ENCODE data around the gene BAHCC1.
A peak's percentile ranks its signal among the peaks of the same experiment; 100 is the strongest.

BAHCC1 gene

DNA sequence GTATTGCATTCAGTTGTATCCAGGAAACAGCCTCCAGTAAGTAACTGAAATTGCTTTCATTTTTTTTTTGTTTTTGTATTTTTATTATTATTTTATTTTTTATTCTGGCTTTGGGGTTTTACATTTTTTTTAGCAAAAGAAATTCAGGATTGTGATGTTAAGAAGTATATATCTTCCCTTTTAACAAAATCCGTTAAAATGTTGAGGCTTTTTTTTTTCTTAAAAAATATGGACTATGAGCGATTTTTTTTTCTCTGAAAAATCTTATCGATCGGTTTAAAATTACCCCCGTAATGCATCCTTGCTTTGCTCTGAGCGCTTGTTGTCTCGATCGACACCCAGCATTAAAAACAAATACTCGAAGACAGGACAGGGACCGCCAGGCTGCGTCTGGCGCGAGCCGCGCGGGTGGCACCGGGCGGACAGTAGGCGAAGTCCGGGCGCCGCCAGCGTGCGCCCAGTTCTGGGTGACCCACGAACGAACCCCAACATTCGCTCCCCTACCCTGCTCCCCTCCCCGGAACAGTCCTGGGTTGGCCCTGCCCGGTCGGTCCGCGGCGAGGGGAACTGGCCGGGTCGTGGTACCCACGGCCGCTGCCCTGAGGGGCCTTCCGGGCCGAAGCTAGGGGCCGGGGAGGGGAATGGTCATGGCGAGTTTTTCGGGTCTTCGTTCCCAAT, 482 bp downstream of the BAHCC1 start (continued):
- TF ChIP-seq, protein P1, sequence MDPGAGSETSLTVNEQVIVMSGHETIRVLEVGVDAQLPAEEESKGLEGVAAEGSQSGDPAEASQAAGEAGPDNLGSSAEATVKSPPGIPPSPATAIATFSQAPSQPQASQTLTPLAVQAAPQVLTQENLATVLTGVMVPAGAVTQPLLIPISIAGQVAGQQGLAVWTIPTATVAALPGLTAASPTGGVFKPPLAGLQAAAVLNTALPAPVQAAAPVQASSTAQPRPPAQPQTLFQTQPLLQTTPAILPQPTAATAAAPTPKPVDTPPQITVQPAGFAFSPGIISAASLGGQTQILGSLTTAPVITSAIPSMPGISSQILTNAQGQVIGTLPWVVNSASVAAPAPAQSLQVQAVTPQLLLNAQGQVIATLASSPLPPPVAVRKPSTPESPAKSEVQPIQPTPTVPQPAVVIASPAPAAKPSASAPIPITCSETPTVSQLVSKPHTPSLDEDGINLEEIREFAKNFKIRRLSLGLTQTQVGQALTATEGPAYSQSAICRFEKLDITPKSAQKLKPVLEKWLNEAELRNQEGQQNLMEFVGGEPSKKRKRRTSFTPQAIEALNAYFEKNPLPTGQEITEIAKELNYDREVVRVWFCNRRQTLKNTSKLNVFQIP (CRISPR knock-in tag; IDR thresholded peaks at IDR 0.05; ENCODE audit: borderline replicate concordance, low read depth) = no peak
- TF ChIP-seq, protein P2, sequence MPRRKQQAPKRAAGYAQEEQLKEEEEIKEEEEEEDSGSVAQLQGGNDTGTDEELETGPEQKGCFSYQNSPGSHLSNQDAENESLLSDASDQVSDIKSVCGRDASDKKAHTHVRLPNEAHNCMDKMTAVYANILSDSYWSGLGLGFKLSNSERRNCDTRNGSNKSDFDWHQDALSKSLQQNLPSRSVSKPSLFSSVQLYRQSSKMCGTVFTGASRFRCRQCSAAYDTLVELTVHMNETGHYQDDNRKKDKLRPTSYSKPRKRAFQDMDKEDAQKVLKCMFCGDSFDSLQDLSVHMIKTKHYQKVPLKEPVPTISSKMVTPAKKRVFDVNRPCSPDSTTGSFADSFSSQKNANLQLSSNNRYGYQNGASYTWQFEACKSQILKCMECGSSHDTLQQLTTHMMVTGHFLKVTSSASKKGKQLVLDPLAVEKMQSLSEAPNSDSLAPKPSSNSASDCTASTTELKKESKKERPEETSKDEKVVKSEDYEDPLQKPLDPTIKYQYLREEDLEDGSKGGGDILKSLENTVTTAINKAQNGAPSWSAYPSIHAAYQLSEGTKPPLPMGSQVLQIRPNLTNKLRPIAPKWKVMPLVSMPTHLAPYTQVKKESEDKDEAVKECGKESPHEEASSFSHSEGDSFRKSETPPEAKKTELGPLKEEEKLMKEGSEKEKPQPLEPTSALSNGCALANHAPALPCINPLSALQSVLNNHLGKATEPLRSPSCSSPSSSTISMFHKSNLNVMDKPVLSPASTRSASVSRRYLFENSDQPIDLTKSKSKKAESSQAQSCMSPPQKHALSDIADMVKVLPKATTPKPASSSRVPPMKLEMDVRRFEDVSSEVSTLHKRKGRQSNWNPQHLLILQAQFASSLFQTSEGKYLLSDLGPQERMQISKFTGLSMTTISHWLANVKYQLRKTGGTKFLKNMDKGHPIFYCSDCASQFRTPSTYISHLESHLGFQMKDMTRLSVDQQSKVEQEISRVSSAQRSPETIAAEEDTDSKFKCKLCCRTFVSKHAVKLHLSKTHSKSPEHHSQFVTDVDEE (CRISPR knock-in tag; IDR thresholded peaks at IDR 0.05) = no peak
- TF ChIP-seq GLIS3 (CRISPR knock-in tag; IDR thresholded peaks at IDR 0.05) (no peak), ISL1 (CRISPR knock-in tag; IDR thresholded peaks at IDR 0.05) (no peak), ZFP30 (CRISPR knock-in tag; IDR thresholded peaks at IDR 0.05) (no peak), ZNF8 (CRISPR knock-in tag; IDR thresholded peaks at IDR 0.05) (no peak)
- TF ChIP-seq, protein P3, sequence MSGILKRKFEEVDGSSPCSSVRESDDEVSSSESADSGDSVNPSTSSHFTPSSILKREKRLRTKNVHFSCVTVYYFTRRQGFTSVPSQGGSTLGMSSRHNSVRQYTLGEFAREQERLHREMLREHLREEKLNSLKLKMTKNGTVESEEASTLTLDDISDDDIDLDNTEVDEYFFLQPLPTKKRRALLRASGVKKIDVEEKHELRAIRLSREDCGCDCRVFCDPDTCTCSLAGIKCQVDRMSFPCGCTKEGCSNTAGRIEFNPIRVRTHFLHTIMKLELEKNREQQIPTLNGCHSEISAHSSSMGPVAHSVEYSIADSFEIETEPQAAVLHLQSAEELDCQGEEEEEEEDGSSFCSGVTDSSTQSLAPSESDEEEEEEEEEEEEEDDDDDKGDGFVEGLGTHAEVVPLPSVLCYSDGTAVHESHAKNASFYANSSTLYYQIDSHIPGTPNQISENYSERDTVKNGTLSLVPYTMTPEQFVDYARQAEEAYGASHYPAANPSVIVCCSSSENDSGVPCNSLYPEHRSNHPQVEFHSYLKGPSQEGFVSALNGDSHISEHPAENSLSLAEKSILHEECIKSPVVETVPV (CRISPR knock-in tag; IDR thresholded peaks at IDR 0.05) = no peak

DNA sequence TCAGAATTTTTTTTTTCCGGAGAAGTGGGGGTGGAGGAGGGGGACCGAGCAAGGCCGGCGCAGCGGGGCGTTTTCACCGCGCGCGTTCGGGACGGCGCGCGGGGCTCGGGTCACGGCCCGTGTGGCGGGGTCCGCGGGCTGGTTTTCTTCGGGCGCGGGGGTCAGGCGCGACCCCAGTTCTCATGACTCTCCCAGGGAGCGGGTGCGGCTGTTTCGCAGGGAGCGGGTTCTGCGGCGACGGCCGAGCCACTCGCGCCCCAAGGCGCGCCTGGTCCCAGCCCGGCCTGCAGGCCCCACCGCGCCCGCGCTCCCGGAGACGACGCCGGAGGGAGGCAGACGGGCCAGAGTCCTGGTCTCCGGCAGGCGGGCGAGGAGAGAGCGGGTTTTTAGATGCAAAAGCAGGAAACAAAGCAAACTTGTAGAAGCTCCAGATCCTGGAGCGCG, 1.0 kb downstream of the BAHCC1 start:
- TF ChIP-seq, protein P3 (CRISPR knock-in tag; IDR thresholded peaks at IDR 0.05) = no peak
- TF ChIP-seq ZNF8 (CRISPR knock-in tag; IDR thresholded peaks at IDR 0.05) = no peak
- TF ChIP-seq ISL1 (CRISPR knock-in tag; IDR thresholded peaks at IDR 0.05) = no peak
- TF ChIP-seq, protein P1 (CRISPR knock-in tag; IDR thresholded peaks at IDR 0.05; ENCODE audit: borderline replicate concordance, low read depth) = no peak
- no peak for TF ChIP-seq ZC3H10 (CRISPR knock-in tag; IDR thresholded peaks at IDR 0.05)
- TF ChIP-seq, protein P2 (CRISPR knock-in tag; IDR thresholded peaks at IDR 0.05) = no peak
- TF ChIP-seq BACH2 (CRISPR knock-in tag; IDR thresholded peaks at IDR 0.05; ENCODE audit: borderline replicate concordance) = no peak
- no peak for TF ChIP-seq GLIS3 (CRISPR knock-in tag; IDR thresholded peaks at IDR 0.05)
- TF ChIP-seq SNAI2 (CRISPR knock-in tag; IDR thresholded peaks at IDR 0.05) = no peak
- no peak for TF ChIP-seq CSDC2 (CRISPR knock-in tag; IDR thresholded peaks at IDR 0.05)
- TF ChIP-seq ZFP30 (CRISPR knock-in tag; IDR thresholded peaks at IDR 0.05) = no peak
- TF ChIP-seq PPARA (CRISPR knock-in tag; IDR thresholded peaks at IDR 0.05; ENCODE audit: borderline replicate concordance) = no peak
- TF ChIP-seq ZFP3 (CRISPR knock-in tag; IDR thresholded peaks at IDR 0.05) = no peak
- no peak for ATAC-seq

DNA sequence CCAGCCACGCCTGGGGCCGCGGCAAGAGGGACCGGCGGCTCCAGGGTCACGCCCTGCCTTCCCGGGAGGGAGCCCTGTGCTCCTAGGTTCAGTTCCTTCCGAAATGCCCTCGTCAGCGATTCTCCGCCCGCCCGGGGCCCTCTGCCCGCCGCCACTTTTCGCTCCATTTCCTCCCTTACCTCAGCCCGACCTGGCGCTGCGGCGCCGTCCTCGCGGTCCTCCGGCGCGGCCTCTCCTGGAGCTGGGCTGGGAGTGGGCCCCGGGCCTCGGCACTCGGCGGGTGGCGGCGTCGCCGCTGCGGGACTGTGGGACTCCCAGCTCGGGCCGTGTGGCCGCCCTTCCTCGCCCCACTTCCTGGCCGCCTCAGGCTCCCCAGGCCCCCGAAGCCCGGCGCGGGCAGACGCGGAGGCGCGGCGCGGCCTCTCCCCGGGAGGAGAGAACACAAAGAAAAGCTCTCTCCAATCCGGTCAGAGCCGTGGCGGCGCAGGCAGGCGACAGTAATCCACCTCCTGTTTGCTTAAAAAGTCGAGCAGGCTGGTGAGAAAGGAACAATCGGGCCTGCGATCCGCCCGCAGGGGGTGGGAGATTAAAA, 1.6 kb downstream of the BAHCC1 start:
- TF ChIP-seq ZNF70 (CRISPR knock-in tag; IDR thresholded peaks at IDR 0.05) = no peak
- ATAC-seq = peak; percentile 2; the same call in 2 of the 3 replicates

All from SK-N-SH treated with all-trans-retinoic acid at 6 μM for 48 hours (cell line).